NCI-H2196 (cell line): ENCODE results near the gene SUV39H1.

Experiments
- DNase-seq: peaks from one replicate; lab custom pipeline; 2025; ENCODE audit not compliant: unreplicated experiment; lab: John Stamatoyannopoulos, UW

SUV39H1 gene

GRCh38 chrX:48711929-48712505 is 15.5 kb downstream of the SUV39H1 start:
- no peak for DNase-seq

- no peak for DNase-seq
Observed at GRCh38 chrX:48713847-48714246, 17.3 kb downstream of the SUV39H1 start.

- no peak for DNase-seq
Observed at GRCh38 chrX:48714573-48714972, 18.0 kb downstream of the SUV39H1 start.

- no peak for DNase-seq
Observed at GRCh38 chrX:48715072-48715471, 18.5 kb downstream of the SUV39H1 start.

- DNase-seq: no peak
Observed at GRCh38 chrX:48715876-48716502, 19.5 kb downstream of the SUV39H1 start.

GRCh38 chrX:48719958-48720357 is 23.4 kb downstream of the SUV39H1 start:
- DNase-seq: no peak

GRCh38 chrX:48720577-48721250 is 24.2 kb downstream of the SUV39H1 start:
- DNase-seq: no peak

GRCh38 chrX:48721916-48722315 is 25.4 kb downstream of the SUV39H1 start:
- no peak for DNase-seq

- DNase-seq: no peak
Observed at GRCh38 chrX:48726596-48726995, 30.1 kb downstream of the SUV39H1 start.

- DNase-seq: no peak
Observed at GRCh38 chrX:48728653-48729052, 32.1 kb downstream of the SUV39H1 start.

- DNase-seq: no peak
Observed at GRCh38 chrX:48736303-48736702, 39.8 kb downstream of the SUV39H1 start.

- no peak for DNase-seq
Observed at GRCh38 chrX:48736878-48737212, 40.3 kb downstream of the SUV39H1 start.

GRCh38 chrX:48737213-48737938 is 40.8 kb downstream of the SUV39H1 start:
- peak; percentile 88 for DNase-seq

GRCh38 chrX:48737940-48738339 is 41.4 kb downstream of the SUV39H1 start:
- DNase-seq: no peak

- DNase-seq: no peak
Observed at GRCh38 chrX:48741834-48742233, 45.3 kb downstream of the SUV39H1 start.

GRCh38 chrX:48745222-48745621 is 48.7 kb downstream of the SUV39H1 start:
- DNase-seq: no peak

- no peak for DNase-seq
Observed at GRCh38 chrX:48747415-48748016, 51.0 kb downstream of the SUV39H1 start.

- no peak for DNase-seq
Observed at GRCh38 chrX:48749182-48749581, 52.6 kb downstream of the SUV39H1 start.

- DNase-seq: no peak
Observed at GRCh38 chrX:48751343-48751742, 54.8 kb downstream of the SUV39H1 start.

- no peak for DNase-seq
Observed at GRCh38 chrX:48752498-48752897, 56.0 kb downstream of the SUV39H1 start.

GRCh38 chrX:48753708-48754228 is 57.2 kb downstream of the SUV39H1 start:
- no peak for DNase-seq
